NCI-H2107 (cell line): ENCODE results near the gene NPDC1.

Source experiments
- DNase-seq: peaks from one replicate; lab custom pipeline; 2025; lab: John Stamatoyannopoulos, UW

The NPDC1 gene, protein sequence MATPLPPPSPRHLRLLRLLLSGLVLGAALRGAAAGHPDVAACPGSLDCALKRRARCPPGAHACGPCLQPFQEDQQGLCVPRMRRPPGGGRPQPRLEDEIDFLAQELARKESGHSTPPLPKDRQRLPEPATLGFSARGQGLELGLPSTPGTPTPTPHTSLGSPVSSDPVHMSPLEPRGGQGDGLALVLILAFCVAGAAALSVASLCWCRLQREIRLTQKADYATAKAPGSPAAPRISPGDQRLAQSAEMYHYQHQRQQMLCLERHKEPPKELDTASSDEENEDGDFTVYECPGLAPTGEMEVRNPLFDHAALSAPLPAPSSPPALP

DNA sequence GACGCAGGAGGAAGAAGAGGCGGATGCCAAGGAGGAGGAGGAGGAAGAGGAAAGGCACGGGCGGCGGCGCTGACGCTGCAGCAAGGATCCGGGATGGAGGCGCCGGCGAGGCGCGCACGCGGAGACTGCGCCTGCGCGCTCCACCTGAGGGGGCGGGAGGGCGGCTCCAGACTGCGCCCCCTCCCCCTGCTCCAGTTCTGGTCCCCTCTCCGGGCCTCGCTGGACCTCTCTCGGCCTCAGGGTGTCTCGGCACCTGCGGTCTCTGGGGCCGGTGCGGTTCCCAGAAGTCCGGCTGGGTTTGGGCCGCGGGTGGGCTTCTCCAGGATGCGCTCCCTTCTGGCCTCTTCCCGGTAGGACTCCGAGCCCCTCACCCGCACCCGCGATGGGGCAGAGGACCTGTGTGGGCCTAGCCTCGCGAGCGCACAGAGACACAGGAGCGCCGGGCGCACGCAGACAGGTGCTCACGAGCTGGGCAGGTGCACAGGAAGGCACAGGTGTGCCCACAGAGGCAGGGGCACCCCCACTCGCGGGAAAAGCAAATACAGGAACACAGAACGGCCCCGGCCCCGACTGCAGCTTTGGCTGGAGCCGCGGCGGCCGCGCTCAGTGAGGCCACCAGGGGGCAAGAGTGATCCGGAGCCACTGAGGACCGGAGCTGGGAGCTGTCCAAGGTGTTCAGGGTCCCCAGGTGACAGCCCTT, at the start of gene NPDC1:
Gene NPDC1 (minus strand): TSS at position 90 of the 700 bp plus-strand sequence. CDS start 188 bp downstream, outside the sequence.
- peak; percentile 77 for DNase-seq

- DNase-seq: no peak
Measured at GRCh38 chr9:137089232-137089947, 43.4 kb upstream of the NPDC1 start.

GRCh38 chr9:137088121-137088520, 42.1 kb upstream of the NPDC1 start:
- DNase-seq: no peak

GRCh38 chr9:137087409-137087925, 41.5 kb upstream of the NPDC1 start:
- DNase-seq: no peak

GRCh38 chr9:137086531-137087408, 40.8 kb upstream of the NPDC1 start, which contains the start of gene MAN1B1:
MAN1B1 (plus strand) TSS chr9:137086985; CDS start chr9:137087000, 15 bp downstream.
- DNase-seq: peak; percentile 99

DNA sequence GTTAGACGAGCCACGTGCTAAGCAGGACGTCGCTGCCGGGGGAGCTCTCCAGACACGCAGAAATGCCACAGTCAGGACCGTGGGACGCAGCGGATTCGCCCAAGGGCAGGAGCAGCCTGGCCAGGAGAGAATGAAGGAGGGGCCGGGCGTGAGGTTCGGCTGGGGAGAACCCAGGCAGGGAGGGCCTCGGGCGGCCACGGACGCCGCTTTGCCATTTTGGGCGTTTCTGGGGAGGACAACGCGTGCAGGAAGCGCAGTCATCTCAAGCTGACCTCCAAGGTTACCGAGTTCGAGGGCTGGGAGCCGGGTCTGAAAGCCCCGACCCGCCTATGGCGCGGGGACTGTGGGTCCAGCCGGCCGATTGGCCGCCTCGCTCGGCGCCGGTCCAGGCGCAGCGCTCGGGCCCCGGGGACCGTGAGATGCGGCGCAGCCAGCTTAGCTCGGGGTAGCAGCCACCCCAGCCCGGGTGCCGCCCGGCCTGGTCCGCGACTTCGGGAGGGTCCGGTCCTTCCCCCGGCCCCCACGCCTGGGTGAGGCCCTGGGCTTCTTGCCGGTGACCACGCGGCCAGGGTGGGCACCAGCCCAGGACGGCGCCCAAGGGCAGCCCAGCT, 40.0 kb upstream of the NPDC1 start:
- no peak for DNase-seq

- no peak for DNase-seq
Measured at GRCh38 chr9:137084526-137084925, 38.5 kb upstream of the NPDC1 start.

GRCh38 chr9:137083394-137084004, 37.5 kb upstream of the NPDC1 start:
- no peak for DNase-seq

GRCh38 chr9:137082925-137083290, 36.9 kb upstream of the NPDC1 start:
- no peak for DNase-seq

DNA sequence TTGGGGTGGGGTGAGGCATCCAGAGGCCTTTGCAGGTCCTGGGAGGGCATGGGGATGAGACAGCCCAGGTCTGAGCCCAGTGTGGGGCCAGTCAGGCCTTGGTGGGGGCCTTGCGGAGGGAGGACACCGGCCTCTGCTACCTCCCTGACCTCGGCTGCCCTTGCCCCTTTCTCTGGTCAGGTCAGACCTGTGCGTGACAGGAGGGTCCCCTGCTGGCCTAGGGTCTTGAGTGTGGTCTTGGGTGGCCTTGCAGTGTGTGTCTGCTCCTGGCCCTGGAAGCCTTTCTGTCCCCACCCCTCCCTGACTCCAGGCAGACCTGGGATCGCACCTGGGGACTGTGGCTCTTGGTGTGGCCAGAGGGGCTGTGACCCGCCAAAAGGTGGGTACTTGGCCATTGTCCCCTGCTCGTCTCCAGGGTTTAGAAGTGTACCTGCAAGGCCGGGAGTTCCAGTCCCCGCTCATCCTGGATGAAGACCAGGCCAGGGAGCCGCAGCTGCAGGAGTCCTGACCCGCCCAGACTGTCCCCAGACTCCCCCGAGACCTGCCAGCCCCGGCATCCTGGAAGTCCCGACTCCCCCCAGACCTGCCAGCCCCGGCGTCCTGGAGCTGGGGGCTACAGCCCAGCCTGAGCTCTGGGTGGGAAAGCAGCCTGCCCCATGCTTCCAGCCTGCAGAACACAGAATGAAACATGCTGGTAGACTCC, 36.4 kb upstream of the NPDC1 start:
- no peak for DNase-seq

- no peak for DNase-seq
Measured at GRCh38 chr9:137080260-137081122, 34.5 kb upstream of the NPDC1 start.

DNA sequence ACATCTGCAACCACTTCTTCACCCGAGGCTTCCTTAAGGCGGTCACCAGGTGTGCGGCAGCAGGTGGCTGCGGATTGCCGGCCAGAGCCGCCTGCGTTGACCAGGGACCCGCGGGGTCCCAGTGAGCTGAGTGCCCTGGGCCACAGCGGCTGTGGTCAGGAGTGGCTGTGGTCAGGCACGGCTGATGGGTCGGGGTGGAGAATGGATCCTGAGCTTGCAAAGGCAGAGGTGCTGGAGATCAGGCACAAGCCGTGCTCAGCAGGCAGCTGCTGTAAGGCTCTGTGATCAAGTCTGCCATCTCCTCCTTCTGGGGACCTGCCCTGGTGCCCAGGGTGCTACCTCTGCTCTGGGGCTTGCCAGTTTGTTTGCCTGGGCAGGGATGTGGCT, 33.4 kb upstream of the NPDC1 start:
- DNase-seq: no peak

DNA sequence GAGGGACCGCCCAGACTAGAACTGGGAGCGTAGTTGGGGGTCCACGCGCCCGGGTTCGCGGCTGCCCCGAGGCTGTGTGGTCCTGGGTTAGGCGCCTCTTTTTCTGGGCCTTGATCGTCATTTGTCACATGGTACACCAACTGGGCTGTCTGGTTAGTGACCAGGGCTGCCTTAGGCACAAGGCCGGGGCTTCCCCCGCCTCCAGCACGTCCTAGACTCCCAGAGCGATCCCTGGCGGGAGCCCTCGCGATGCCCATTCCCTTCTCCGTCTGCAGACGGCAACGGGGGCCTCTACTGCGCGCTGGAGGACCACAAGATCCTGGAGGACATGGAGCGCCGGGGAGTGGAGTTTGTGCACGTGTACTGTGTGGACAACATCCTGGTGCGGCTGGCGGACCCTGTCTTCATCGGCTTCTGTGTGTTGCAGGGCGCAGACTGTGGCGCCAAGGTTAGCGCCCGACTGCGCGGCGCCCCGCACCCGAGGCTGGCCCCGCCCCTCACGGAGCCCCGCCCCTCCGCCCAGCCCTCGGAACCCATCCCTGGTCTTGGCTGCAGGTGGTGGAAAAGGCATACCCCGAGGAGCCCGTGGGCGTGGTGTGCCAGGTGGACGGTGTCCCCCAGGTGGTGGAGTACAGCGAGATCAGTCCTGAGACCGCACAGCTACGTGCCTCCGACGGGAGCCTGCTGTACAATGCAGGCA, 32.9 kb upstream of the NPDC1 start:
- no peak for DNase-seq

- no peak for DNase-seq
Measured at GRCh38 chr9:137077758-137078693, 32.0 kb upstream of the NPDC1 start.

DNA sequence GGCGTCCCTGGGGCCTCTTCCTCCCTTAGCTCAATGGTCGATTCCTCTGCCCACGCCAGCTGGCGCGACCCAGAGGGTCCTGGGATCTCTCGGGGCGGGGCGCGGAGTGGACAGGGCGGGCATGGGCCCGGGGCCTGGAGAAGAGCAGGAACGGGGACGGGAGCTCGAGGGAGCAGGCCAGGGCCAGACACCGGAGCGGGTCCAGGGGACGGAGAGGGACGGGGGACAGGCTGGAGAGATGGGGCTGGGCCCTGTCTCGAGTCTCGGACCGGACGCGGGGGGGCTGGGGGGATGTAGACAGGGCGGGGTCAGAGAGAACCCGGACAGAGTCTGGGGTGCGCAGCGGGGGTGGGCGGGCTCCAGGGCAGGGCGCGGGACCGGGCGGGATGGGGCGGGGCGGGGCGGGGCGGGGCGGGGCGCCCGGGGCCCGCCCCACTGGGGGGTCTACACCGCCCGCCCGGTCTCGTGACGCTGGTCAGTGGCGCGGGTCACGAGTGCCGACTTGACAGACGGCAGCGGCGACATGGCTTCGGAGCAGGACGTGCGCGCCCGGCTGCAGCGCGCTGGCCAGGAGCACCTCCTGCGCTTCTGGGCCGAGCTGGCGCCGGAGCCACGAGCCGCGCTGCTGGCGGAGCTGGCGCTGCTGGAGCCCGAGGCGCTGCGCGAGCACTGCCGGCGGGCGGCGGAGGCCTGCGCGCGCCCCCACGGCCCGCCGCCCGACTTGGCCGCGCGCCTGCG, 31.2 kb upstream of the NPDC1 start, which contains the start of gene UAP1L1:
Gene UAP1L1 (plus strand): TSS at position 508 of the 738 bp plus-strand sequence. CDS start 16 bp downstream, at position 524.
- no peak for DNase-seq

GRCh38 chr9:137076636-137077009, 30.6 kb upstream of the NPDC1 start:
- no peak for DNase-seq
